Measurements from ENCODE around the gene SLC25A21. TPM values are rescaled to one million over a fixed set of nuclear protein-coding genes. Genes with fewer than 3 reads are reported as not detected.

Gene SLC25A21
- total RNA-seq, 1 experiment from 2014 or later: 1.4 TPM

DNA sequence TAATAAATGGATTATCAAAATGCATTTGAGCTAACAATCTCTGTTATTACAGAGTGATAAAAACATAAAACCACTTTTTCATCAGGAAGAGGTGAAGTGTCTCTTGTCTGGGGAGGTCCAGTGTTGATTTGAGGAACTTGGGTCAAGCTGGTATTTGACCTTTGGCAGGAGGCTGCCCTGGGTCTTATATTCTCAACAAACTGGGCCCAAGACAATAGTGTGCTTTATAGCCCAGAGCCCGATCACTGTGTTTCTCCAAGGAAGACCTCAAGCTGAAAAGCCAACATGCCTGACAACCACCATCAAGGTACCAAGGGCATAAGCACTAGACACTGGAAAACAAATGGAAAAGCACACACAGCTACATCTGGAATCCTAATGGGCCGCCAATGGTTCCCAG is 137.0 kb downstream of the SLC25A21 start:
- peak; percentile 1 for DNase-seq (ENCODE audit: unreplicated experiment)
- POLR2A ChIA-PET: interaction anchor here (0.8 to 1.7 kb wide), 6 partner anchors 9 to 137 kb away, joined by 3 to 13 read pairs (median 4); partner anchors contain the start of gene SLC25A21
- Mint-ChIP-seq H3K4me1 (ENCODE audit: insufficient read depth, unreplicated experiment) (peaks cover 20% of the 10 kb centered on the region), H3K4me3 (ENCODE audit: unreplicated experiment) (no peak overlapping the region), H3K36me3 (ENCODE audit: insufficient read depth, unreplicated experiment) (no peaks in the 10 kb centered on the region), H3K27me3 (ENCODE audit: insufficient read depth, unreplicated experiment) (no peaks in the 10 kb centered on the region), H3K9me3 (ENCODE audit: unreplicated experiment) (no peaks in the 10 kb centered on the region), H3K27ac (ENCODE audit: low read depth, unreplicated experiment) (peak overlapping the region; percentile 85)
- no TSS peak for BruUV-seq (replicated peaks)
- TF ChIP-seq, protein P1, sequence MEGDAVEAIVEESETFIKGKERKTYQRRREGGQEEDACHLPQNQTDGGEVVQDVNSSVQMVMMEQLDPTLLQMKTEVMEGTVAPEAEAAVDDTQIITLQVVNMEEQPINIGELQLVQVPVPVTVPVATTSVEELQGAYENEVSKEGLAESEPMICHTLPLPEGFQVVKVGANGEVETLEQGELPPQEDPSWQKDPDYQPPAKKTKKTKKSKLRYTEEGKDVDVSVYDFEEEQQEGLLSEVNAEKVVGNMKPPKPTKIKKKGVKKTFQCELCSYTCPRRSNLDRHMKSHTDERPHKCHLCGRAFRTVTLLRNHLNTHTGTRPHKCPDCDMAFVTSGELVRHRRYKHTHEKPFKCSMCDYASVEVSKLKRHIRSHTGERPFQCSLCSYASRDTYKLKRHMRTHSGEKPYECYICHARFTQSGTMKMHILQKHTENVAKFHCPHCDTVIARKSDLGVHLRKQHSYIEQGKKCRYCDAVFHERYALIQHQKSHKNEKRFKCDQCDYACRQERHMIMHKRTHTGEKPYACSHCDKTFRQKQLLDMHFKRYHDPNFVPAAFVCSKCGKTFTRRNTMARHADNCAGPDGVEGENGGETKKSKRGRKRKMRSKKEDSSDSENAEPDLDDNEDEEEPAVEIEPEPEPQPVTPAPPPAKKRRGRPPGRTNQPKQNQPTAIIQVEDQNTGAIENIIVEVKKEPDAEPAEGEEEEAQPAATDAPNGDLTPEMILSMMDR (IDR thresholded peaks at IDR 0.05; ENCODE audit: unreplicated experiment): no peak
- intact Hi-C loops (cut with micrococcal nuclease): no loop called here
- CTCF ChIA-PET: interaction anchor here (0.6 to 1.8 kb wide), 6 partner anchors 10 to 388 kb away, joined by 3 to 9 read pairs (median 4); no protein-coding TSS in a partner anchor

DNA sequence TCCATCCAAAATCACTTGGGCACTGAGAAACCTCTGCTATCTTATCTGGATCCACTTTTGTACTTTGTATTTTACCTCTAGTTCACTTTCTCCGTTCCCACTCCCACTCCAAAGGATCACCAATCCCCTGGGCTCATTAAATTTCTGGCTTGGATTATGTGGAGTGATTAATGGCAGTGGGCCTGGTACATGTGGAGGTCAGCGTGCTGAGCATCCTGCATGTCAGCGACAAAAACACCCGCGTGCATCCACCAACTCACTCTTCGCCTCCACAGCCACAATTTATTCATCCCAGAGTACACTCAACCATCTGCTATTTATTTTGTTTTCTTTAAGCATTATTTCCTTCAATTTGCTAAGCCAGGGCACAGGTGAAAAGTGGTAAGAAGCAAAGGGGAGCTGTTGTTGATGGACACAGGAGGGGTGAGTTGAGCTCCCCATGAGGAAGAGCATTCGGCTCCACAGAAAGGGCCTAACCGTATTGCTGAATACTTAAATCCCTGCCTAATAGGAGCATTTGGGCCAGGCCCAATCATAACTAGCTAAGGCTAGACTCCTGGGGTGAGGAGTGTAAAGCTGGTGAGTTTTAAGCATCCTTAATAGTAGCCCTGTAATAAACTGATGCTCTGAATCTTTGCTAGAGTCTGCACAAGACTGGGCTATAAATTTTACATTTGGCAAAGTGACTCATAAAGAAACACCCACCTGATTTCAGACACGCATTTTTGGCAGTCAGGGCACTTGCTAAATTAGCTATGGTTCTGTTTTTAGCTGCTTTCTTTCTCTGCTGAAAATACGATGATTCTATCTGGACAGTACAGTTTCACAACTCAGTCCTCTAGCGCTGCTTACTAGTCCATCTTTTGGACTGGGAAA is 137.8 kb downstream of the SLC25A21 start:
- no peak overlapping the region for H3K4me3 Mint-ChIP-seq (ENCODE audit: unreplicated experiment)
- H3K27me3 Mint-ChIP-seq (ENCODE audit: insufficient read depth, unreplicated experiment): no peaks in the 10 kb centered on the region
- TF ChIP-seq, protein P1 (IDR thresholded peaks at IDR 0.05; ENCODE audit: unreplicated experiment): no peak
- intact Hi-C loops (cut with micrococcal nuclease): no loop called here
- no peaks in the 10 kb centered on the region for H3K36me3 Mint-ChIP-seq (ENCODE audit: insufficient read depth, unreplicated experiment)
- peak; percentile 72 for DNase-seq (ENCODE audit: unreplicated experiment)
- peak overlapping the region; percentile 85 for H3K27ac Mint-ChIP-seq (ENCODE audit: low read depth, unreplicated experiment)
- no peaks in the 10 kb centered on the region for H3K9me3 Mint-ChIP-seq (ENCODE audit: unreplicated experiment)
- peaks cover 20% of the 10 kb centered on the region for H3K4me1 Mint-ChIP-seq (ENCODE audit: insufficient read depth, unreplicated experiment)
- BruUV-seq (replicated peaks): no TSS peak
- ChIA-PET POLR2A (interaction anchor here (0.7 to 1.7 kb wide), 7 partner anchors 8 to 138 kb away, joined by 3 to 13 read pairs (median 3); partner anchors contain the start of gene SLC25A21), CTCF (interaction anchor here (0.6 to 1.8 kb wide), 6 partner anchors 9 to 387 kb away, joined by 3 to 9 read pairs (median 3); no protein-coding TSS in a partner anchor)

DNA sequence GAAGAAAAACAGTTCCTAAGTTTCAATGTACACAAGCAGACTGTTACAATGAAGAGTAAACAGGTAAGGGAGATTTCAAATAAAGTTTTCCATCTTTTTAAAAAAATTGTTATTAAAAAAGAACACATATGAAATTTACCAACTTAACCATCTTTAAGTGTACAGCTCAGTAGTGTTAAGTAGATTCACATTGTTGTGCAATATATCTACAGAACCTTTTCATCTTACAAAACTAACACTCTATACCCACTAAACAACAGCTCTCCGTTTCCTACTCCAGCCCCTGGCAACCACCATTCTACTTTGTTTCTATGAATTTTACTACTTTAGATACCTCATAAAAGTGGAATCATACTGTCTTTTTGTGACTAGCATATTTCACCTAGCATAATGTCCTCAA is 139.5 kb downstream of the SLC25A21 start:
- CTCF ChIA-PET: interaction anchor here (0.6 to 1.5 kb wide), 4 partner anchors 9 to 385 kb away, joined by 3 to 7 read pairs (median 4); no protein-coding TSS in a partner anchor
- DNase-seq (ENCODE audit: unreplicated experiment): no peak
- no peak overlapping the region for H3K4me3 Mint-ChIP-seq (ENCODE audit: unreplicated experiment)
- TF ChIP-seq, protein P1 (IDR thresholded peaks at IDR 0.05; ENCODE audit: unreplicated experiment): no peak
- H3K9me3 Mint-ChIP-seq (ENCODE audit: unreplicated experiment): no peaks in the 10 kb centered on the region
- H3K27ac Mint-ChIP-seq (ENCODE audit: low read depth, unreplicated experiment): no peak overlapping the region
- H3K4me1 Mint-ChIP-seq (ENCODE audit: insufficient read depth, unreplicated experiment): peaks cover 20% of the 10 kb centered on the region
- no TSS peak for BruUV-seq (replicated peaks)
- POLR2A ChIA-PET: interaction anchor here (0.6 to 1.5 kb wide), 3 partner anchors 9 to 670 kb away, joined by 3 to 4 read pairs (median 3); no protein-coding TSS in a partner anchor
- H3K36me3 Mint-ChIP-seq (ENCODE audit: insufficient read depth, unreplicated experiment): no peaks in the 10 kb centered on the region
- H3K27me3 Mint-ChIP-seq (ENCODE audit: insufficient read depth, unreplicated experiment): no peaks in the 10 kb centered on the region
- intact Hi-C loops (cut with micrococcal nuclease): no loop called here

DNA sequence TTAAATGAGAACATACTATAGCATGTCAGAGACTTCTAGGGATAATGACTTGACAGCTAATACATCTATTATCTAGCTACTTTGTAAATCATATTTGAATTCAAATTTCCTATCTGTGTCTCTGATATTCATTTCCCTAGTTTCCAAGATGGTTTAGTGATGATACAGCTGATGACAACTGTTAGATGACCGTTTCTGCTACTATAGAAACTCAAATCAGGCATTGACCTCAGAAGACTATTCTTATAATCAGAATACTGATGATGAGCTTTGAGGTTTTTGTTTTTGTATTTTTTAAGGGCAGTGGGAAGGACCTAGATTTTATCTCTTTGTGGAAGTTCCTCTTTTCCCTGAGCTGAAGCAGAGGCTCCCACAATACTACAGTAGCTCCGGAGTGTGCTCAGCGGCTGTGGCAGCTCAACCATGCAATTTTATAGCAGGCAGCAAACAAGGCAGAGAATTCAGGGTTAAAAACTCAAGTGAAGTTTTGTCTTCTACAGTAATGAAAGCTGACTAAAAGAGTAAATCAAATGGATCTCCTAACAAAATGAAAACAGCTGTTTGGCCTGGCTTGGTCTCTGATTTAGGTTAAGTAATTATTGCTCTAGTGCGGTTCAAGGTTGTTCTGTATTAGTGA is 145.1 kb downstream of the SLC25A21 start:
- POLR2A ChIA-PET: interaction anchor here (1.4 kb wide), 1 partner anchor 19 kb away, joined by 4 read pairs; no protein-coding TSS in a partner anchor
- CTCF ChIA-PET: interaction anchor here (0.6 to 1.3 kb wide), 4 partner anchors 12 to 379 kb away, joined by 3 to 4 read pairs (median 3); no protein-coding TSS in a partner anchor
- TF ChIP-seq, protein P1 (IDR thresholded peaks at IDR 0.05; ENCODE audit: unreplicated experiment): no peak
- H3K4me3 Mint-ChIP-seq (ENCODE audit: unreplicated experiment): no peak overlapping the region
- no peaks in the 10 kb centered on the region for H3K27me3 Mint-ChIP-seq (ENCODE audit: insufficient read depth, unreplicated experiment)
- BruUV-seq (replicated peaks): no TSS peak
- DNase-seq (ENCODE audit: unreplicated experiment): no peak
- H3K36me3 Mint-ChIP-seq (ENCODE audit: insufficient read depth, unreplicated experiment): no peaks in the 10 kb centered on the region
- H3K4me1 Mint-ChIP-seq (ENCODE audit: insufficient read depth, unreplicated experiment): no peaks in the 10 kb centered on the region
- H3K27ac Mint-ChIP-seq (ENCODE audit: low read depth, unreplicated experiment): no peak overlapping the region
- no peaks in the 10 kb centered on the region for H3K9me3 Mint-ChIP-seq (ENCODE audit: unreplicated experiment)
- intact Hi-C loops (cut with micrococcal nuclease): no loop called here

All from MCF 10A (cell line).